Activated T-cell treated with anti-CD3 and anti-CD28 coated beads, Interleukin-2, amount 50 U/mL, for 4 hours (primary cell): ENCODE results near the gene CBFB. TPM values are rescaled to one million over a fixed set of nuclear protein-coding genes. Genes with fewer than 3 reads are reported as not detected.
A peak's percentile ranks its signal among the peaks of the same experiment; 100 is the strongest.
"Not testable (repeated sequence)": the region's sequence is repeated elsewhere in the genome, so short reads cannot be mapped to it uniquely, and the experiment has no call there.

Source experiments
- ATAC-seq, 2 donors: fragments of 200-7000 bp; cut with Tn5 transposase; one replicate each; pipeline ENCODE4 v1.10.0; 2021
- DNase-seq: peaks from one replicate; pipeline ENCODE4 v3.0.0-alpha.2; 2020
- H3K27me3 Mint-ChIP-seq: one replicate; pipeline ENCODE4 v1.8.0; 2021; ENCODE audit warnings: low read depth, mixed read lengths
- H3K36me3 Mint-ChIP-seq: one replicate; pipeline ENCODE4 v1.8.0; 2022; ENCODE audit warnings: mixed read lengths; ENCODE audit not compliant: insufficient read depth
- H3K4me1 Mint-ChIP-seq: one replicate; pipeline ENCODE4 v1.8.0; 2021; ENCODE audit warnings: low read depth, mixed read lengths
- H3K4me3 Mint-ChIP-seq: one replicate; pipeline ENCODE4 v1.8.0; 2021; ENCODE audit warnings: mild to moderate bottlenecking, moderate library complexity, mixed read lengths
- H3K9me3 Mint-ChIP-seq: one replicate; pipeline ENCODE4 v1.8.0; 2021; ENCODE audit warnings: mixed read lengths
- total RNA-seq, 3 donors: library from RNA; stranded (reverse); gene quantifications; one replicate each; pipeline ENCODE4 v1.2.1, GENCODE V29; 2021

CBFB gene
- total RNA-seq, 3 donors from 2014 or later = 128 to 132 (median 129) TPM

- DNase-seq (no peak), ATAC-seq (no peak)
- H3K27me3 Mint-ChIP-seq = no peaks in the 10 kb centered on the region
- H3K9me3 Mint-ChIP-seq = no peaks in the 10 kb centered on the region
- no peaks in the 10 kb centered on the region for H3K36me3 Mint-ChIP-seq
- H3K4me3 Mint-ChIP-seq = no peak overlapping the region
- peaks cover 10% of the 10 kb centered on the region for H3K4me1 Mint-ChIP-seq
These were observed 76.9 kb downstream of the CBFB start for GRCh38 chr16:67105881-67106280.

DNA sequence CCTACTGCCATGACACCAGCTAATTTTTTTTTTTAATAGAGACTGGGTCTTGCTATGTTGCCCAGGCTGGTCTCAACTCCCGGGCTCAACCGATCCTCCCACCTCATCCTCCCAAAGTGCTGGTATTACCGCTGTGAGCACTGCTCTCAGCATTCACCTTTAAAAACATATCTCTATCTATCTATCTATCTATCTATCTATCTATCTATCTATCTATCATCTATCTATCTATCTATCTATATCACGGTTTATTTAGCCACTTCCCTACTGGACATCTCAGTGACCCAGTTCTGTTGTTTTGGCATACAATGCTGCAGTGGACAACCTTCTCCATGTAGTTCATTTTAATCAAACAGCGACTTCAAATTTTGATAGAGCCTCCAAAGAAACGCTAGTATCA, 79.5 kb downstream of the CBFB start:
- ATAC-seq (no peak), DNase-seq (no peak)
- peaks cover 17% of the 10 kb centered on the region for H3K4me1 Mint-ChIP-seq
- H3K36me3 Mint-ChIP-seq = no peaks in the 10 kb centered on the region
- no peaks in the 10 kb centered on the region for H3K9me3 Mint-ChIP-seq
- no peaks in the 10 kb centered on the region for H3K27me3 Mint-ChIP-seq
- H3K4me3 Mint-ChIP-seq = no peak overlapping the region

DNA sequence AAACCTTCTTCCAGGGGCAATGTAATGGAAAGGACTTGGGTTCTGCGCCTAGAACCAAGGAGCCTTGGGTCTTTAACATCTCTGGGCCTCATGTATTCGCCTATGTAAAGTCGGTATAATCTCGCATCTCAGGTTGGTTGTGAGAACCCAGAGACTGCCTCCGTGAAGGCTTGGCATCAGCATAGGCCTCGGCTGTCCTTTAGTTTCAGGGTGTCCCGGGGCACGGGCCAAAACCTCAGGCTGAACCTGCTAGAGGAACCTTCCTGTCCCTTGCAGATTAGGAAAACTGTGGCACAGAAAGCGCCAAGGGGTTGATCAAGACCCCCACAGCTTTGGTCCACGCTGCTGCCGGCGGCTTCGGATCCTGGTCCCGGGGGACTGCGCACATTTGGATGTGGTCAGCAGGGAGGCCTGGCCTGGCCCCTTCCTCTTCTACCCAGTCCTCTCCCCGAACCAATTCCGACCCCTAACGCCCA, 80.0 kb downstream of the CBFB start:
- DNase-seq = no peak
- Mint-ChIP-seq H3K27me3 (no peaks in the 10 kb centered on the region), H3K36me3 (no peaks in the 10 kb centered on the region), H3K9me3 (no peaks in the 10 kb centered on the region), H3K4me1 (peaks cover 17% of the 10 kb centered on the region), H3K4me3 (peak overlapping the region; percentile 96)
- ATAC-seq = no peak

DNA sequence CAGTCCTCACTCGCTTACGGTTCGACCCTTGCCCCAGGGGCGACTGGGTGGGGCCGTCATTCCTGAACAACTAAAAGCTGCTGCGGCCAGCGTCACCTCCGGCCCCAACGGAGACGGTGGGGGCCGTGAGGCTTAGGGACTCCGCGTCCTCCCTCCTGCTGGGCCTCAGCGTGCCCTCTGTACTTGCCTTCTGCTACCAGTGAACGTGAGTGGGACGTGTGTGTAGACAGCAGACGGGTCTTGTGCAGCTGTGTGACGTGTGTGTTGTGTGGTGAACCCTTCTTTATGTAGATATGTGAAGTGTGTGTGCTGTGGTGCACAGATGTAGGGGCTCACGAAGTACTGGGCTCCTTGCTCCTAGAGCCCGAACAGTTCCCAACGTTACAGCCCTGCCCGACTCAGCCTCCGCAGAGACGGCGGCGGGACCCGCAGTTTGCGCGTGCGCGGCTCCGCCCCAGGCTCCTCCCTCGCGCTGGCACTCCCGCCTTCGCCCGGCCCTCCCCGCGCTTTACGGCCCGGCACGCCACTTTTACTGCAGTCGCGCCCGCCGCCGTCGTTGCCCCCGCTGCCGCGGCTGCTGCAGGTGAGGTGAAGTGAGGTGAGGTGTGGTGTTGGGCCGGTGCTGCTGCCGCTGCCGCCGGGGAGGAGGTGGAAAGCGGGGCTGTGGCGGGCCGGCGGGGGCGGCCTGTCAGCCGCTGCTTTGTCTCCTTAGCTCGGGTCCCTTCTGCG, 80.6 kb downstream of the CBFB start, which contains the start of gene PHAF1:
Gene PHAF1 (plus strand): TSS at position 535 of the 729 bp plus-strand sequence. CDS start 235 bp downstream, outside the sequence.
- Mint-ChIP-seq H3K36me3 (no peaks in the 10 kb centered on the region), H3K27me3 (no peaks in the 10 kb centered on the region), H3K4me3 (peak within 1 kb of the TSS; percentile 96), H3K9me3 (no peaks in the 10 kb centered on the region), H3K4me1 (peaks cover 20% of the 10 kb centered on the region)
- ATAC-seq = peak; percentile 92 to 96
- peak; percentile 96 for DNase-seq

DNA sequence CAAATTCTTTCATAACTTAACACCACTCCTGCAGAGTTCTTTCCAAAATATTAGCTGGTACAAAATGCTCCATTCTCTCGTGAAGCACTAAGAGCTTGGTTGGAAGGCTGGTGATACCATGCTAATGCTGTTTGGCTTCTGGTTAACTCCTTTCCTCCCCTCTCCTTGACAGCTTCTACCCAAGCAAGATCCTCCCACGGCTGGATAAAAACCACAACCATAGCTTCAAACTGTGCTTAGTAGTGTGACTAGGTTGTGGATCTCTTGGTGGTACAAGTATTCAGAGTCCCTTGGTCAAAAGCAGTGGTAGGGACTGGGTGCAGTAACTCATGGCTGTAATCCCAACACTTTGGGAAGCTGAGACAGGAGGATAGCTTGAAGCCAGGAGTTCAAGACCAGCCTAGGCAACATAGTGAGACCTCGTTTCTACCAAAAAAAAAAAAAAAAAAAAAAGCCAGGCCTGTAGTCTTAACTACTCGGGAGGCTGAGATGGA, 83.0 kb downstream of the CBFB start:
- no peak for DNase-seq
- Mint-ChIP-seq H3K27me3 (no peaks in the 10 kb centered on the region), H3K4me1 (peaks cover 28% of the 10 kb centered on the region), H3K36me3 (no peaks in the 10 kb centered on the region), H3K4me3 (peak overlapping the region; percentile 96), H3K9me3 (no peaks in the 10 kb centered on the region)
- no peak for ATAC-seq

DNA sequence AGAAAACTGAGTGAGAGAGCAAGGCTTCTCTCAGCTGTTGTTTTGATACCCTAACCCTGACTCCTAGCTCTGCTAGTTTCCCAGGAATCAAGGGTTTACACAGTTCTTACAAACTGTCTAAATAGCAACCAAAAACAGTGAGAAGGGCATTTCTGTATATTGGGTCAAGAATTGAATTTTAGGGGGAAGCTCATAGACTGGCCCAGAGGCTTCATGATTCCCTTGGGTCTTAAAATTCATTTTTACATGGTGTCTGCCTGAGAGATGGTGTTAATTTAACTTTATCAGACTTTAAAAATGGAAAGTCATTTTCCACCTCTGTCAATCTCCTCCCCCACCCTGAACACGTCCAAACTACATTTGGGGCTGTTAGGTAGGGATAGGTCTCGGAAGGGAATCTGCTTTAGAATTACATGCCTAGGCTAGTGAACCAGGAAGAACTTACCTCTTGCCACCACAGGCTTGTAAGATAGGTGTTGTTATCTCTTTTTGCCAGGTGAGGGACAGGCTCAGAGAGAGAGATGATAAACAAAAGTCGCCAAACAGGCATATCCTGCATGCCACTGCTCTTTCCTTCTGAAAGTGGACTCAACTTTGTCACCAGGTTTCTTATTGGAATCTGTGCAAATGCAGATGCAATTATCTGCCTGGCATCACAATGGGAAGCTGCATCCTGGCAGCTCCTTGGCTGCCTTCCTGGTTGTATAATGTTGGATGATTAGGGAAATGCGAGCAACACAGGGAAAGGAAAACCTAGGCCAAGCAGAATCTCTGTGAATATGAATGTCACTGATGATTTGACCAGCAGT, 83.8 kb downstream of the CBFB start:
- H3K4me3 Mint-ChIP-seq = no peak overlapping the region
- H3K4me1 Mint-ChIP-seq = peaks cover 28% of the 10 kb centered on the region
- H3K9me3 Mint-ChIP-seq = no peaks in the 10 kb centered on the region
- ATAC-seq (no peak), DNase-seq (no peak)
- no peaks in the 10 kb centered on the region for H3K36me3 Mint-ChIP-seq
- no peaks in the 10 kb centered on the region for H3K27me3 Mint-ChIP-seq

- peaks cover 2% of the 10 kb centered on the region for H3K36me3 Mint-ChIP-seq
- H3K4me1 Mint-ChIP-seq = peaks cover 25% of the 10 kb centered on the region
- ATAC-seq (no peak), DNase-seq (no peak)
- no peaks in the 10 kb centered on the region for H3K27me3 Mint-ChIP-seq
- no peaks in the 10 kb centered on the region for H3K9me3 Mint-ChIP-seq
- no peak overlapping the region for H3K4me3 Mint-ChIP-seq
These were observed 85.8 kb downstream of the CBFB start for GRCh38 chr16:67114793-67115192.

DNA sequence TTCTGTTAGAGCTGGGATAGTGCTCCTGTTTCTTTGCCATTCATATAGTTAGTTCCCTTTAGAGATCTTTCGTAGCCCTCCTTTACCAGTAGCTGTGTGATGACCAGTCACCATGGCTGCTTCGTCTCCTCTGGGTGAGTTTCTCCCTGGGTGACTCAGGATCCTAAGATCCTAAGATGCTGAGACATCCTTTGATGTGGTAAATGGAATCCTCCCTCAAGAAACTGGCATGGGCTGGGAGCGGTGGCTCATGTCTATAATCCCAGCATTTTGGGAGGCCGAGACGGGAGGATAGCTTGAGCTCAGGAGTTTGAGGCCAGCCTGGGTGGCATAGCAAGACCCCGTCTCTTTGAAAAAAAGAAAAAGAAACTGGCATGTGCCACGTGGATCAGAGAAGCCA, 86.7 kb downstream of the CBFB start:
- H3K27me3 Mint-ChIP-seq = no peaks in the 10 kb centered on the region
- H3K36me3 Mint-ChIP-seq = peaks cover 6% of the 10 kb centered on the region
- H3K9me3 Mint-ChIP-seq = no peaks in the 10 kb centered on the region
- ATAC-seq (no peak), DNase-seq (no peak)
- H3K4me3 Mint-ChIP-seq = no peak overlapping the region
- H3K4me1 Mint-ChIP-seq = peaks cover 22% of the 10 kb centered on the region

- Mint-ChIP-seq H3K9me3 (no peaks in the 10 kb centered on the region), H3K4me3 (no peak overlapping the region), H3K27me3 (no peaks in the 10 kb centered on the region), H3K36me3 (peaks cover 9% of the 10 kb centered on the region), H3K4me1 (peaks cover 15% of the 10 kb centered on the region)
- ATAC-seq (no peak), DNase-seq (no peak)
These were observed 87.7 kb downstream of the CBFB start for GRCh38 chr16:67116388-67117311.

DNA sequence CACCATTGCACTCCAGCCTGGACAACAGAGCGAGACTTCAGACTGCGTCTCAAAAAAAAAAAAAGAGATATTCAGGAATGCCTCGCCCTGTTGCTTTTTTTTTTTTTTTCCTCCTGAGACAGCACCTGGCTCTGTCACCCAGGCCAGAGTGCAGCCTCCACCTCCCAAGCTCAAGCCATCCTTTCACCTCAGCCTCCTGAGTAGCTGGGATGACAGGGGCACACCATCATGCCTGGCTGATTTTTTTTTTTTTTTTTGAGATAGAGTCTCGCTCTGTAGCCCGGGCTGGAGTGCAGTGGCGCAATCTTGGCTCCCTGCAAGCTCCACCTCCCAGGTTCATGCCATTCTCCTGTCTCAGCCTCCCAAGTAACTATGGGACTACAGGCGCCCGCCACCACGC, 88.8 kb downstream of the CBFB start:
- Mint-ChIP-seq H3K9me3 (no peaks in the 10 kb centered on the region), H3K4me1 (peaks cover 14% of the 10 kb centered on the region), H3K4me3 (no peak overlapping the region), H3K36me3 (peaks cover 9% of the 10 kb centered on the region), H3K27me3 (no peaks in the 10 kb centered on the region)
- ATAC-seq (no peak), DNase-seq (no peak)

DNA sequence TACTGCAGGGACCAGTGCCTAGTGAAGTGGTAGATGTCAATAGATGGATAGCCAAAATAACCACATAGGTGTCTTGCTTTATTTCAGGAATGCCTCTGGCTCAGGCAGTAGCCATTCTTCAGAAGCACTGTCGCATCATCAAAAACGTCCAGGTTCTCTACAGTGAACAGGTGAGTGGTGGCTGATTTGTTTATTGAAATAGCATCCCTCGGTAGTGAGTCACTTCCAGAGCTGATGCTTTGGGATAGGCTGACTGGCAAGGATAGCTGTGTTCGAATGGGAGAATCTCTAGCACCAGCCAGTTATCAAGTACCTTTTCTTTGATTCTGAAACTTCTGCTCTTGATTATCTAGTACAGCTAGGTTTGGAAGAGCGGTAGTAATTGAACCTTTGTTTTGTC, 91.1 kb downstream of the CBFB start:
- ATAC-seq = no peak
- H3K4me3 Mint-ChIP-seq = no peak overlapping the region
- no peaks in the 10 kb centered on the region for H3K9me3 Mint-ChIP-seq
- H3K4me1 Mint-ChIP-seq = peaks cover 6% of the 10 kb centered on the region
- no peak for DNase-seq
- no peaks in the 10 kb centered on the region for H3K27me3 Mint-ChIP-seq
- peaks cover 17% of the 10 kb centered on the region for H3K36me3 Mint-ChIP-seq

GRCh38 chr16:67122799-67123198, 93.8 kb downstream of the CBFB start:
- not testable (repeated sequence) for H3K27me3 Mint-ChIP-seq, H3K4me3 Mint-ChIP-seq, DNase-seq, H3K4me1 Mint-ChIP-seq, H3K9me3 Mint-ChIP-seq, ATAC-seq
- peaks cover 26% of the 10 kb centered on the region for H3K36me3 Mint-ChIP-seq

GRCh38 chr16:67128417-67128816, 99.5 kb downstream of the CBFB start:
- Mint-ChIP-seq H3K36me3 (peaks cover 30% of the 10 kb centered on the region), H3K4me3 (no peak overlapping the region), H3K9me3 (no peaks in the 10 kb centered on the region), H3K4me1 (no peaks in the 10 kb centered on the region), H3K27me3 (no peaks in the 10 kb centered on the region)
- ATAC-seq (no peak), DNase-seq (no peak)

- H3K4me3 Mint-ChIP-seq = no peak overlapping the region
- H3K9me3 Mint-ChIP-seq = no peaks in the 10 kb centered on the region
- no peaks in the 10 kb centered on the region for H3K4me1 Mint-ChIP-seq
- ATAC-seq (no peak), DNase-seq (no peak)
- H3K27me3 Mint-ChIP-seq = no peaks in the 10 kb centered on the region
- H3K36me3 Mint-ChIP-seq = peaks cover 25% of the 10 kb centered on the region
These were observed 99.9 kb downstream of the CBFB start for GRCh38 chr16:67128887-67129286.
